Measurements from ENCODE around the gene PDE6H.

DNA sequence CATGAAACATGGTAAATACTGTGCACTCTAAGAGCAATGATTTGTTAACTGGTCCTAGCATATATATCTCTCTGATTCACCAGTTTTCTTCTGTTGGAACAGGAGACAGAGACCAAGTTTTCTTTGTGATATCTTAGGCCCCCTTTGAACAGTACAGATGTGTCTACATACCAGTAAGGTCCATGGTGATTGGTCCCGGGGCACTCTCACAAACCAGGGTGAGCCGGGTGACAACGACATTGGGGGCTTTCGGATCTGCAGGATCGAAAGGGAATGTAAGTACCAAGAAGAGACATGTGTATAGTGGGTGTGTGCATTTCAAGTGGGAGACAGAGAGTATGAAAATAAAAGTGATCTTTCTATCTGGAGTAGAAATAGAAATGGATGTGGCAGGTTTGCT, 23.2 kb upstream of the PDE6H start:
- TF ChIP-seq EZH2 (IDR thresholded peaks at IDR 0.05; ENCODE audit: borderline replicate concordance, low read depth, low read length, poor library complexity, severe bottlenecking), result no peak
- no peak for TF ChIP-seq CTCF (conservative IDR thresholded peaks at IDR 0.05; ENCODE audit: low read depth, low read length)

All from A673 (cell line).